ENCODE data around the gene TPBGL.

DNA sequence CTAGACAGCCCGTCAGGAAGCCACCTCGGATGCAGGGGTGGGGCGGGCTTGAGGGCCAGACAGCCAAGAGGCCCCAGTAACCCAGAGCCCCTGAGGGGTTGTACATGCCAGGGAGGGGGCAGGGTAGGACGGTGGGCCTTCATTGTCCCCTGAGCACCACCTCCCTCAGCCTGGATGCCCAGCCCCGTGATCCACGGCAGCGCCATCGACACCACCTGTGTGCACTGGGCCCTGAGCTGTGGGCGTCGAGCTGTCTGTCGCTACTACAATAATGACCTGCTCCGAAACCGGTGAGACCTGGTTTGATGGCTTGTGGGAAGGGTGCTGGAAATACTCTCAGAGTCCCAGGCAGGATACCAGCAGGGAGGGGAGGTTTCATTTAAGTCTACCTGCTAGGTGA is 37.4 kb upstream of the TPBGL start:
- TF ChIP-seq GATA2 (IDR thresholded peaks at IDR 0.05; ENCODE audit: low read depth, low read length) (no peak), GATA3 (IDR thresholded peaks at IDR 0.05; ENCODE audit: low read depth, low read length) (no peak)

Measured in SH-SY5Y (cell line).